NB4 (cell line): ENCODE data around the gene CNPY1.

ENCODE experiments used
- POLR2A ChIP-seq: IDR thresholded peaks from 2 replicates; pipeline ENCODE4 v1.6.1; 2011; ENCODE audit warnings: mild to moderate bottlenecking; ENCODE audit not compliant: insufficient read length; ENCODE audit errors: extremely low read depth
- TF ChIP-seq, protein P1 (sequence below): IDR thresholded peaks from one replicate; pipeline ENCODE4 v1.5.1; 2012; ENCODE audit warnings: low read depth, low read length
- TF ChIP-seq, protein P2 (sequence below): IDR thresholded peaks from 2 replicates; pipeline ENCODE4 v1.6.1; 2011; ENCODE audit warnings: low read depth, low read length

DNA sequence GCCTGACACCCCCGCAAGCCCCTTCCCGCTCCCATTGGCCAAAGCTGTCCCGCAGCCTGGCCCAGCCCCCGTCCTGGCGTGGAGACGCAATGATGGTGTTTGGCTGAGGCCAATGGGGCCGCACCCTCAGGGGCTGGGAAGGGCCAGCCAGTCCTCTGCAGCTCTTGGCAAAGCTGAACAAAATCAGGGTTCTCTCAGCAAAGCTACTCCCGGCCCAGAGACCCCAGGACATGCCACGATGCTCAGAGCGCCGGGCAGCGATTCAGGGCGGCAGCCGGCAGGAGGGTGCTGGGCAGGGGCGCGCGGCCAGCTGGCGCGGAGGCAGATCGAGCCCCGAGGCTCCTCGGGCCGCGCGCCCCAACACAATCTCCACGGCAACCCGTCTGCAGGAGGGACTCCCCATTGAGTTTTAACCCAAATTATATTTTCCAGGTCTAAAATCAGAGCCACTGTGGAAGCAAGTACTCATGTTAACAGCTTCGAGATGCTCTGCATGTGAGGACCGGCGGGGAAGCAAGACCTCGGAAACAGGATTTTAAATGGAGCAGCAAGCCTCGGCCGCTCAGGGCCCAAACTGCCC, 8.8 kb upstream of the CNPY1 start:
- no peak for TF ChIP-seq POLR2A
- TF ChIP-seq, protein P1, sequence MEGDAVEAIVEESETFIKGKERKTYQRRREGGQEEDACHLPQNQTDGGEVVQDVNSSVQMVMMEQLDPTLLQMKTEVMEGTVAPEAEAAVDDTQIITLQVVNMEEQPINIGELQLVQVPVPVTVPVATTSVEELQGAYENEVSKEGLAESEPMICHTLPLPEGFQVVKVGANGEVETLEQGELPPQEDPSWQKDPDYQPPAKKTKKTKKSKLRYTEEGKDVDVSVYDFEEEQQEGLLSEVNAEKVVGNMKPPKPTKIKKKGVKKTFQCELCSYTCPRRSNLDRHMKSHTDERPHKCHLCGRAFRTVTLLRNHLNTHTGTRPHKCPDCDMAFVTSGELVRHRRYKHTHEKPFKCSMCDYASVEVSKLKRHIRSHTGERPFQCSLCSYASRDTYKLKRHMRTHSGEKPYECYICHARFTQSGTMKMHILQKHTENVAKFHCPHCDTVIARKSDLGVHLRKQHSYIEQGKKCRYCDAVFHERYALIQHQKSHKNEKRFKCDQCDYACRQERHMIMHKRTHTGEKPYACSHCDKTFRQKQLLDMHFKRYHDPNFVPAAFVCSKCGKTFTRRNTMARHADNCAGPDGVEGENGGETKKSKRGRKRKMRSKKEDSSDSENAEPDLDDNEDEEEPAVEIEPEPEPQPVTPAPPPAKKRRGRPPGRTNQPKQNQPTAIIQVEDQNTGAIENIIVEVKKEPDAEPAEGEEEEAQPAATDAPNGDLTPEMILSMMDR = no peak
- TF ChIP-seq, protein P2, sequence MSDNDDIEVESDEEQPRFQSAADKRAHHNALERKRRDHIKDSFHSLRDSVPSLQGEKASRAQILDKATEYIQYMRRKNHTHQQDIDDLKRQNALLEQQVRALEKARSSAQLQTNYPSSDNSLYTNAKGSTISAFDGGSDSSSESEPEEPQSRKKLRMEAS = no peak
